ENCODE measurements around the gene ENOX1.

- TF ChIP-seq CTCF (IDR thresholded peaks at IDR 0.05) (no peak), POLR2A (IDR thresholded peaks at IDR 0.05) (no peak)
Measured at GRCh38 chr13:43353631-43354030, 433.1 kb downstream of the ENOX1 start.
